ENCODE results near the gene SEPTIN1.

The SEPTIN1 gene

GRCh38 chr16:30357715-30358576 lies 24.4 kb downstream of the SEPTIN1 start:
- Mint-ChIP-seq H3K27me3 (ENCODE audit: low read depth) (no peaks in the 10 kb centered on the region), H3K9me3 (no peaks in the 10 kb centered on the region), H3K4me1 (peaks cover 18% of the 10 kb centered on the region), H3K36me3 (ENCODE audit: low read depth) (peaks cover 38% of the 10 kb centered on the region), H3K27ac (peak overlapping the region in 1 of 3 experiments; percentile 97), H3K4me3 (peak overlapping the region; percentile 28 to 72 (median 64))
- no peak for TF ChIP-seq CTCF (IDR thresholded peaks at IDR 0.05; ENCODE audit: unreplicated experiment in 3 of 3)

GRCh38 chr16:30357085-30357714 lies 25.2 kb downstream of the SEPTIN1 start:
- no peaks in the 10 kb centered on the region for H3K9me3 Mint-ChIP-seq

GRCh38 chr16:30356401-30357084 lies 25.8 kb downstream of the SEPTIN1 start:
- Mint-ChIP-seq H3K4me1 (peaks cover 22% of the 10 kb centered on the region), H3K4me3 (peak overlapping the region; percentile 91 to 96 (median 94)), H3K9me3 (no peaks in the 10 kb centered on the region), H3K27me3 (ENCODE audit: low read depth) (no peaks in the 10 kb centered on the region), H3K36me3 (ENCODE audit: low read depth) (peaks cover 42% of the 10 kb centered on the region), H3K27ac (peak overlapping the region; percentile 97 to 100 (median 99))
- TF ChIP-seq CTCF (IDR thresholded peaks at IDR 0.05; ENCODE audit: unreplicated experiment in 3 of 3): no peak

More at GRCh38 chr16:30357085-30357714, 25.2 kb downstream of the SEPTIN1 start:
- Mint-ChIP-seq H3K27ac (peak overlapping the region in 2 of 3 experiments; percentile 64 to 97), H3K4me1 (peaks cover 20% of the 10 kb centered on the region), H3K4me3 (peak overlapping the region in 1 of 3 experiments; percentile 23), H3K27me3 (ENCODE audit: low read depth) (no peaks in the 10 kb centered on the region), H3K36me3 (ENCODE audit: low read depth) (peaks cover 39% of the 10 kb centered on the region)
- TF ChIP-seq CTCF (IDR thresholded peaks at IDR 0.05; ENCODE audit: unreplicated experiment in 3 of 3): no peak

- Mint-ChIP-seq H3K9me3 (no peaks in the 10 kb centered on the region), H3K36me3 (ENCODE audit: low read depth) (peaks cover 44% of the 10 kb centered on the region), H3K4me3 (peak overlapping the region; percentile 91 to 96 (median 94)), H3K27ac (peak overlapping the region; percentile 97 to 100 (median 99)), H3K4me1 (peaks cover 22% of the 10 kb centered on the region), H3K27me3 (ENCODE audit: low read depth) (no peaks in the 10 kb centered on the region)
- TF ChIP-seq CTCF (IDR thresholded peaks at IDR 0.05; ENCODE audit: unreplicated experiment in 3 of 3): no peak
Measured at GRCh38 chr16:30355954-30356308, 26.4 kb downstream of the SEPTIN1 start.

- H3K9me3 Mint-ChIP-seq: no peaks in the 10 kb centered on the region
- peaks cover 25% of the 10 kb centered on the region for H3K4me1 Mint-ChIP-seq
- H3K36me3 Mint-ChIP-seq (ENCODE audit: low read depth): peaks cover 42% of the 10 kb centered on the region
- peak within 1 kb of the TSS; percentile 91 to 96 (median 94) for H3K4me3 Mint-ChIP-seq
- H3K27ac Mint-ChIP-seq: peak within 1 kb of the TSS; percentile 97 to 100 (median 99)
- H3K27me3 Mint-ChIP-seq (ENCODE audit: low read depth): no peaks in the 10 kb centered on the region
- no peak for TF ChIP-seq CTCF (IDR thresholded peaks at IDR 0.05; ENCODE audit: unreplicated experiment in 3 of 3)
Measured at GRCh38 chr16:30355144-30355953, 27.0 kb downstream of the SEPTIN1 start, which contains the start of gene CD2BP2. Gene CD2BP2, minus strand, starts transcription at chr16:30355308. Its CDS starts 627 bp downstream, at chr16:30354681.
